ENCODE measurements around the gene FLYWCH1. TPM values are rescaled to one million over a fixed set of nuclear protein-coding genes. Genes with fewer than 3 reads are reported as not detected.

FLYWCH1 gene
- total and polyA plus RNA-seq, 9 of the 15 experiments (the other 6 are each of a cell fraction or from before 2014, with no cell fraction given), result 0.18 to 33.6 (median 11.3) TPM

DNA sequence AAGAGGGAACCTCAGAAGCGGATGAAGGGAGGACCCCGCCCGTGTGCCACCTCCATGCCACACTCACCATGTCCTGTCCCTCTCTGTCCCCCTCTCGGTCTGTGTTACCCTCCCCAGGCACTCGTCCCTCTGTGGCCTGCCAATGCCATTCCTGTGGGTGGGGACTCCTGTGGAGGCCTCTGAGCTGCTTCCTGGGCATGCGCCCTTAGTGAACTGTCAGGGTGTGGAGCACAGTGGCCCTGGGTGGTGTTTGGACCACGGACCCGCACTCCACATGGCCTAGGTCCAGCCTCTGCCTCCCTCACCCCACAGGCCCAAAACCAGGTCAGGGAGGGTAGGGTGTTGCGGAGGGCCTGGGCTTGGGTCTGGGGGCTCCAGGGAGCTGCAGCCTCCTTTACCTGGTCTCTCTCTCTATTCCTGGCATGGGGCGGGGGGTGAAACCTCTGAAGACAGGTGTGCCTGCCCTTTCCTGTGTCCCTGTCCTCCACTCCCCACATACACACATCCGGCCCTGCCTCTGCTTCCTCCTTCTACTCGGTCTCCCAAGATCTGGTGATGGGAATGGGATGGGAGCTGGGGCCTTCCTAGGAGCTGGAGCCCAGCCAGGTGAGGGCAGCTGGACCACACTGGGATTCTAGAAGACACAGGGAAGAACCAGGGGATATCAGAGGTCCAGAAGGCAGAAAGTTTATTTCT lies 80.0 kb downstream of the FLYWCH1 start:
- H3K9me3 ChIP-seq (replicated peaks; ENCODE audit: control insufficient read depth, insufficient read depth, low read depth, low read length), result no peaks in the 10 kb centered on the region
- H3K79me2 ChIP-seq (ENCODE audit: control insufficient read depth, insufficient read depth, low read length), result no peaks in the 10 kb centered on the region
- H3K9ac ChIP-seq (ENCODE audit: insufficient read depth in 1 of 2, low read depth in 2 of 2, low read length in 2 of 2), result peak overlapping the region in 1 of 2 experiments; percentile 75; a peak in 2 of 4 replicates
- intact Hi-C loops (cut with micrococcal nuclease) (no loop called here), in situ Hi-C loops (cut with MboI) (no loop called here)
- no peaks in the 10 kb centered on the region for H4K20me1 ChIP-seq (replicated peaks; ENCODE audit: control insufficient read depth, insufficient read depth, low read length)
- H3K27ac ChIP-seq (ENCODE audit: extremely low read depth, low read depth, low read length), result no peak overlapping the region
- ChIA-PET POLR2A (interaction anchor here (0.6 to 1.0 kb wide), 5 partner anchors 11 to 27 kb away, joined by 3 read pairs; no protein-coding TSS in a partner anchor), CTCF (ENCODE audit: low intra/inter-chr PET ratio) (no interaction called here)
- H2AFZ ChIP-seq (ENCODE audit: low read depth, low read length), result no peak overlapping the region
- FAIRE-seq (no peak), DNase-seq (ENCODE audit: extremely low read depth in 1 of 4, low spot score in 3 of 4) (no peak), ATAC-seq (no peak)
- no peaks in the 10 kb centered on the region for H3K9me1 ChIP-seq (ENCODE audit: control insufficient read depth, insufficient read depth, low read length)
- no peaks in the 10 kb centered on the region for H3K27me3 ChIP-seq (ENCODE audit: control insufficient read depth in 2 of 2, insufficient read depth in 2 of 2, low read length in 2 of 2)
- H3K36me3 ChIP-seq (ENCODE audit: control insufficient read depth, insufficient read depth, low read length), result no peaks in the 10 kb centered on the region
- BruUV-seq (replicated peaks), result no TSS peak
- peaks cover 0 to 43% of the 10 kb centered on the region in 2 experiments; a peak in 2 of 5 replicates for H3K4me1 ChIP-seq (replicated peaks in 1 of 2; ENCODE audit: control insufficient read depth in 2 of 2, insufficient read depth in 2 of 2, low read length in 2 of 2)
- no peak overlapping the region for H3K4me2 ChIP-seq (ENCODE audit: insufficient read depth, low read length)
- no peak overlapping the region for H3K4me3 ChIP-seq
- WGBS (ENCODE audit: insufficient coverage, low coverage, missing lambda C conversion rate), result 56% methylated on average over 8 of the region's 12 CpGs
- TF ChIP-seq ZZZ3 (IDR thresholded peaks at IDR 0.05), result no peak
- no peak for TF ChIP-seq TCF3 (CRISPR knock-in tag; IDR thresholded peaks at IDR 0.05)
- TF ChIP-seq ZNF740 (CRISPR knock-in tag; IDR thresholded peaks at IDR 0.05), result no peak
- TF ChIP-seq ZNF740 (tag; IDR thresholded peaks at IDR 0.05), result no peak
- no peak for TF ChIP-seq FOXA3 (CRISPR knock-in tag; conservative IDR thresholded peaks at IDR 0.05 in 1 of 2, IDR thresholded peaks at IDR 0.05 in 1 of 2)
- no peak for TF ChIP-seq BCL6 (CRISPR knock-in tag; IDR thresholded peaks at IDR 0.05)
- TF ChIP-seq, protein P1, sequence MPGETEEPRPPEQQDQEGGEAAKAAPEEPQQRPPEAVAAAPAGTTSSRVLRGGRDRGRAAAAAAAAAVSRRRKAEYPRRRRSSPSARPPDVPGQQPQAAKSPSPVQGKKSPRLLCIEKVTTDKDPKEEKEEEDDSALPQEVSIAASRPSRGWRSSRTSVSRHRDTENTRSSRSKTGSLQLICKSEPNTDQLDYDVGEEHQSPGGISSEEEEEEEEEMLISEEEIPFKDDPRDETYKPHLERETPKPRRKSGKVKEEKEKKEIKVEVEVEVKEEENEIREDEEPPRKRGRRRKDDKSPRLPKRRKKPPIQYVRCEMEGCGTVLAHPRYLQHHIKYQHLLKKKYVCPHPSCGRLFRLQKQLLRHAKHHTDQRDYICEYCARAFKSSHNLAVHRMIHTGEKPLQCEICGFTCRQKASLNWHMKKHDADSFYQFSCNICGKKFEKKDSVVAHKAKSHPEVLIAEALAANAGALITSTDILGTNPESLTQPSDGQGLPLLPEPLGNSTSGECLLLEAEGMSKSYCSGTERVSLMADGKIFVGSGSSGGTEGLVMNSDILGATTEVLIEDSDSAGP (CRISPR knock-in tag; IDR thresholded peaks at IDR 0.05), result no peak
- TF ChIP-seq, protein P2, sequence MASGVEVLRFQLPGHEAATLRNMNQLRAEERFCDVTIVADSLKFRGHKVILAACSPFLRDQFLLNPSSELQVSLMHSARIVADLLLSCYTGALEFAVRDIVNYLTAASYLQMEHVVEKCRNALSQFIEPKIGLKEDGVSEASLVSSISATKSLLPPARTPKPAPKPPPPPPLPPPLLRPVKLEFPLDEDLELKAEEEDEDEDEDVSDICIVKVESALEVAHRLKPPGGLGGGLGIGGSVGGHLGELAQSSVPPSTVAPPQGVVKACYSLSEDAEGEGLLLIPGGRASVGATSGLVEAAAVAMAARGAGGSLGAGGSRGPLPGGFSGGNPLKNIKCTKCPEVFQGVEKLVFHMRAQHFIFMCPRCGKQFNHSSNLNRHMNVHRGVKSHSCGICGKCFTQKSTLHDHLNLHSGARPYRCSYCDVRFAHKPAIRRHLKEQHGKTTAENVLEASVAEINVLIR (CRISPR knock-in tag; IDR thresholded peaks at IDR 0.05), result no peak
- TF ChIP-seq TAL1 (IDR thresholded peaks at IDR 0.05), result no peak
- no peak for TF ChIP-seq SLC30A9 (CRISPR knock-in tag; IDR thresholded peaks at IDR 0.05)
- TF ChIP-seq, protein P3, sequence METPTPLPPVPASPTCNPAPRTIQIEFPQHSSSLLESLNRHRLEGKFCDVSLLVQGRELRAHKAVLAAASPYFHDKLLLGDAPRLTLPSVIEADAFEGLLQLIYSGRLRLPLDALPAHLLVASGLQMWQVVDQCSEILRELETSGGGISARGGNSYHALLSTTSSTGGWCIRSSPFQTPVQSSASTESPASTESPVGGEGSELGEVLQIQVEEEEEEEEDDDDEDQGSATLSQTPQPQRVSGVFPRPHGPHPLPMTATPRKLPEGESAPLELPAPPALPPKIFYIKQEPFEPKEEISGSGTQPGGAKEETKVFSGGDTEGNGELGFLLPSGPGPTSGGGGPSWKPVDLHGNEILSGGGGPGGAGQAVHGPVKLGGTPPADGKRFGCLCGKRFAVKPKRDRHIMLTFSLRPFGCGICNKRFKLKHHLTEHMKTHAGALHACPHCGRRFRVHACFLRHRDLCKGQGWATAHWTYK (CRISPR knock-in tag; IDR thresholded peaks at IDR 0.05), result no peak
- no peak for TF ChIP-seq HCFC1 (IDR thresholded peaks at IDR 0.05; ENCODE audit: low read depth, low read length)
- TF ChIP-seq MCM5 (IDR thresholded peaks at IDR 0.05; ENCODE audit: low read depth), result no peak
- TF ChIP-seq, protein P4, sequence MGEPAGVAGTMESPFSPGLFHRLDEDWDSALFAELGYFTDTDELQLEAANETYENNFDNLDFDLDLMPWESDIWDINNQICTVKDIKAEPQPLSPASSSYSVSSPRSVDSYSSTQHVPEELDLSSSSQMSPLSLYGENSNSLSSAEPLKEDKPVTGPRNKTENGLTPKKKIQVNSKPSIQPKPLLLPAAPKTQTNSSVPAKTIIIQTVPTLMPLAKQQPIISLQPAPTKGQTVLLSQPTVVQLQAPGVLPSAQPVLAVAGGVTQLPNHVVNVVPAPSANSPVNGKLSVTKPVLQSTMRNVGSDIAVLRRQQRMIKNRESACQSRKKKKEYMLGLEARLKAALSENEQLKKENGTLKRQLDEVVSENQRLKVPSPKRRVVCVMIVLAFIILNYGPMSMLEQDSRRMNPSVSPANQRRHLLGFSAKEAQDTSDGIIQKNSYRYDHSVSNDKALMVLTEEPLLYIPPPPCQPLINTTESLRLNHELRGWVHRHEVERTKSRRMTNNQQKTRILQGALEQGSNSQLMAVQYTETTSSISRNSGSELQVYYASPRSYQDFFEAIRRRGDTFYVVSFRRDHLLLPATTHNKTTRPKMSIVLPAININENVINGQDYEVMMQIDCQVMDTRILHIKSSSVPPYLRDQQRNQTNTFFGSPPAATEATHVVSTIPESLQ (CRISPR knock-in tag; IDR thresholded peaks at IDR 0.05), result no peak
- no peak for TF ChIP-seq ZNF146 (CRISPR knock-in tag; IDR thresholded peaks at IDR 0.05; ENCODE audit: unreplicated experiment)
- TF ChIP-seq TBP (optimal IDR thresholded peaks at IDR 0.05; ENCODE audit: low read depth, low read length), result no peak

Measured in K562 (cell line).